Vagina (tissue), 2 donors: ENCODE results near the gene ANO2. TPM values are rescaled to one million over a fixed set of nuclear protein-coding genes. Genes with fewer than 3 reads are reported as not detected.
"Not testable (repeated sequence)": the region's sequence is repeated elsewhere in the genome, so short reads cannot be mapped to it uniquely, and the experiment has no call there.

Experiments
- DNase-seq, 2 donors: peaks; one replicate each; pipeline ENCODE4 v3.0.0-alpha.2; 2017; ENCODE audit errors: extremely low spot score in 2 of 2
- H3K27ac ChIP-seq: fragments of 200-600 bp; sonication (generic); one replicate; pipeline ENCODE4 v1.5.1; 2019
- H3K27me3 ChIP-seq: fragments of 200-600 bp; sonication (generic); one replicate; pipeline ENCODE4 v1.5.1; 2019
- H3K36me3 ChIP-seq, 2 donors: fragments of 200-600 bp; sonication (generic); one replicate each; pipeline ENCODE4 v1.5.1; 2017 to 2019
- H3K4me1 ChIP-seq: fragments of 200-600 bp; sonication (generic); one replicate; pipeline ENCODE4 v1.5.1; 2019
- H3K4me3 ChIP-seq, 2 donors: fragments of 200-600 bp; sonication (generic); 1 replicate in 1 of 2; 2 replicates in 1 of 2; pipeline ENCODE4 v1.5.1; 2016 to 2019
- H3K9me3 ChIP-seq: fragments of 200-600 bp; sonication (generic); one replicate; pipeline ENCODE4 v1.5.1; 2019
- POLR2A ChIP-seq, 2 donors: fragments of 450-650 bp; IDR thresholded peaks; one replicate each; pipeline ENCODE4 v1.6.1; 2017; ENCODE audit warnings: antibody characterized with exemption in 2 of 2, mild to moderate bottlenecking in 2 of 2, moderate library complexity in 2 of 2
- POLR2AphosphoS5 ChIP-seq, 2 donors: sonication (generic); formaldehyde crosslinking; IDR thresholded peaks; one replicate each; pipeline ENCODE4 v1.9.0; 2017; ENCODE audit warnings: antibody characterized with exemption in 2 of 2, mild to moderate bottlenecking in 2 of 2, low read depth in 1 of 2; ENCODE audit not compliant: insufficient read depth in 1 of 2
- intact Hi-C: fragments of 100-400 bp; cut with DNase I; formaldehyde crosslinking; loops from one replicate; pipeline ENCODE4 v1.15.1; 2023
- total RNA-seq: library from RNA; depleted of rRNA; stranded (reverse); fragments of >200 nt; gene quantifications from one replicate; pipeline ENCODE4 v1.2.3, GENCODE V29; 2016
- TF ChIP-seq, protein P1 (sequence below), 3 experiments: fragments of 450-650 bp in 2 of 3; fragments of 200-600 bp in 1 of 3; sonication (generic) in 1 of 3; IDR thresholded peaks; one replicate each; pipeline ENCODE4 v1.5.1; 2017 to 2019; ENCODE audit warnings: antibody characterized with exemption in 3 of 3, mild to moderate bottlenecking in 2 of 3, moderate library complexity in 2 of 3

The ANO2 gene
- total RNA-seq, 1 donor from 2014 or later: 18.7 TPM

GRCh38 chr12:5684989-5685388 lies 260.1 kb downstream of the ANO2 start:
- H3K4me3 ChIP-seq: no peak overlapping the region
- no peaks in the 10 kb centered on the region for H3K36me3 ChIP-seq
- TF ChIP-seq, protein P1, sequence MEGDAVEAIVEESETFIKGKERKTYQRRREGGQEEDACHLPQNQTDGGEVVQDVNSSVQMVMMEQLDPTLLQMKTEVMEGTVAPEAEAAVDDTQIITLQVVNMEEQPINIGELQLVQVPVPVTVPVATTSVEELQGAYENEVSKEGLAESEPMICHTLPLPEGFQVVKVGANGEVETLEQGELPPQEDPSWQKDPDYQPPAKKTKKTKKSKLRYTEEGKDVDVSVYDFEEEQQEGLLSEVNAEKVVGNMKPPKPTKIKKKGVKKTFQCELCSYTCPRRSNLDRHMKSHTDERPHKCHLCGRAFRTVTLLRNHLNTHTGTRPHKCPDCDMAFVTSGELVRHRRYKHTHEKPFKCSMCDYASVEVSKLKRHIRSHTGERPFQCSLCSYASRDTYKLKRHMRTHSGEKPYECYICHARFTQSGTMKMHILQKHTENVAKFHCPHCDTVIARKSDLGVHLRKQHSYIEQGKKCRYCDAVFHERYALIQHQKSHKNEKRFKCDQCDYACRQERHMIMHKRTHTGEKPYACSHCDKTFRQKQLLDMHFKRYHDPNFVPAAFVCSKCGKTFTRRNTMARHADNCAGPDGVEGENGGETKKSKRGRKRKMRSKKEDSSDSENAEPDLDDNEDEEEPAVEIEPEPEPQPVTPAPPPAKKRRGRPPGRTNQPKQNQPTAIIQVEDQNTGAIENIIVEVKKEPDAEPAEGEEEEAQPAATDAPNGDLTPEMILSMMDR (IDR thresholded peaks at IDR 0.05): no peak
- TF ChIP-seq POLR2A (IDR thresholded peaks at IDR 0.05) (no peak), POLR2AphosphoS5 (IDR thresholded peaks at IDR 0.05; ENCODE audit: insufficient read depth in 1 of 2, low read depth in 1 of 2) (no peak)
- intact Hi-C loops: no loop called here
- DNase-seq: no peak
- no peaks in the 10 kb centered on the region for H3K27me3 ChIP-seq
- H3K27ac ChIP-seq: no peak overlapping the region
- no peaks in the 10 kb centered on the region for H3K9me3 ChIP-seq
- no peaks in the 10 kb centered on the region for H3K4me1 ChIP-seq

DNA sequence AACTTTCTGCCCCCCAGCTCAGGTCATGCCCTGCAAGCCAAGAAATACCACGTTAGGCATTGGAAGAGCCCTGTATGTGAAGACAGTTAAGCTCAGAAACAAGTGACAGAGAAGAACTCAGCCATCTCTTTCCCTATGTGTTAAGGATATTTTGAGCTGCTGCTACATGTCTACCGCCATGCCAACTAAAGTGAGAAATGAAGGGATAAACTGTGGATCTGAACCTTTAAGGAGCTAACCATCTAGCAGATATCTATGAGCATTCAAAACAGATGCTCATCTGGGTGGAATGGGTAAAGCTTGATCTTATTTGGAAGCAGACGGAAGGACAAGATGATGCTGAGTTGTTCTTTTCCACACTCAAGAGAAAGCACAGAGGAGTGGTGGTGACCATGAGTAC lies 262.5 kb downstream of the ANO2 start:
- DNase-seq: no peak
- H3K27me3 ChIP-seq: no peaks in the 10 kb centered on the region
- no peak for TF ChIP-seq POLR2AphosphoS5 (IDR thresholded peaks at IDR 0.05; ENCODE audit: insufficient read depth in 1 of 2, low read depth in 1 of 2)
- TF ChIP-seq, protein P1 (IDR thresholded peaks at IDR 0.05): no peak
- no peak for TF ChIP-seq POLR2A (IDR thresholded peaks at IDR 0.05)
- intact Hi-C loops: no loop called here
- no peaks in the 10 kb centered on the region for H3K36me3 ChIP-seq
- H3K9me3 ChIP-seq: no peaks in the 10 kb centered on the region
- no peak overlapping the region for H3K4me3 ChIP-seq
- H3K4me1 ChIP-seq: no peaks in the 10 kb centered on the region
- no peak overlapping the region for H3K27ac ChIP-seq

DNA sequence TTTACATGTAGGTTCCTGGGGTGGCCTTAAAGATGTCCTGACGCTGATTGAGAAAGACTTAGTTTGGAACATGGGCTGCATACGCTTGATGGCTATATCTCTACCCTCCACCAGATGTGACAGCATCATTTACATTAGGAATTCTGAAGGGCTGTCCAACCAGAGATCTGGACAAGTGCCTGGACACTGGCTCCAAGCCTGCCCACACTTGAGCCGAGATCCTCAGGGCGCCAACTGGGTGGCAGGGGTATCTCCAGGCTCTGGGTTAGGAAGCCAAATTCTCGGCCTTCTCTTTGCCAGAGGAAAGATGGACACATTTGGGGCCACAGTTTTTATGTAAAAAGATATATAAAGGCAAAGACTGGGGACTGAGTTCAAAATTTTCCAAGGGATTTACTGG lies 266.9 kb downstream of the ANO2 start:
- Histone ChIP-seq H3K4me3 (no peak overlapping the region), H3K9me3 (no peaks in the 10 kb centered on the region), H3K36me3 (no peaks in the 10 kb centered on the region), H3K27me3 (no peaks in the 10 kb centered on the region), H3K4me1 (no peaks in the 10 kb centered on the region), H3K27ac (no peak overlapping the region)
- intact Hi-C loops: no loop called here
- no peak for TF ChIP-seq POLR2AphosphoS5 (IDR thresholded peaks at IDR 0.05; ENCODE audit: insufficient read depth in 1 of 2, low read depth in 1 of 2)
- TF ChIP-seq, protein P1 (IDR thresholded peaks at IDR 0.05): no peak
- TF ChIP-seq POLR2A (IDR thresholded peaks at IDR 0.05): no peak
- no peak for DNase-seq

DNA sequence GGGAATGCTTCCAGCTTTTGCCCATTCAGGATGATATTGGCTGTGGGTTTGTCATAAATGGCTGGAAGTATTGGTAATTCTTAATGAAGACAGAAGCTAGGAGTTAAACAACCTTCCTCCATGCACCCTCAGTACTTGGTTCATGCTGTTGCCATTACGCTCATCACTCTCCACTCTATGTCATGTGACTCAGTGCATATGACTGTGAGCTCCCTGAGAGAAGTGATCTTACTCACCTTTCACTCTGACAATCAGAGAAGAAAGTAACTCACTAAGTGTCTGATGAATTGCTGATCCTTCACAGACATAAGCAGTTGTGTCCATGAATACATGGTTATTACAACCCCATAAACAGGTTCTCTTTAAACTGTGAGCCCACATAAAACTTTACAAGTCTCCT lies 275.4 kb downstream of the ANO2 start:
- H3K9me3 ChIP-seq, intact Hi-C loops, H3K27ac ChIP-seq, H3K4me1 ChIP-seq, H3K27me3 ChIP-seq, H3K36me3 ChIP-seq, DNase-seq, H3K4me3 ChIP-seq: not testable (repeated sequence)

DNA sequence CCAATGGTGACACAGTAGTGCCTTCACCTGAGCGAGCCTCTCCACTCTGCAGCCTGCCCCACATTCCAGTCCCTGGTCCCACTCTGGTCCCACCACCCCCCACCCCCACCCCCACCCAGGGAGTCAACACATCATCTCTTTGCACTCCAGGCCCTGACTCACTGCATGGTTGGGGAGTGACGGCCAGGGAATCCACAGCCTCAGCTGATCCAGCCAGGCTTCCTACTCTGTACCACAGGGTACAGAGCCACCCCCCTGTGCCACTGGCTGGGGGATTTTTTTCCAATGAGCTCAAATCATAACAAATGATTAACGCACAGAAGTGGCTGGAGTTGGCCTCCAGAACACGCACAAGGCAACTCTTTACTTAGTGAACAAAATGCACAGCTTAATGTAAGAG lies 279.4 kb downstream of the ANO2 start:
- no peak for DNase-seq
- H3K4me1 ChIP-seq: peaks cover 5% of the 10 kb centered on the region
- intact Hi-C loops: no loop called here
- H3K27me3 ChIP-seq: no peaks in the 10 kb centered on the region
- no peaks in the 10 kb centered on the region for H3K9me3 ChIP-seq
- no peaks in the 10 kb centered on the region for H3K36me3 ChIP-seq
- TF ChIP-seq, protein P1 (IDR thresholded peaks at IDR 0.05): no peak
- TF ChIP-seq POLR2AphosphoS5 (IDR thresholded peaks at IDR 0.05; ENCODE audit: insufficient read depth in 1 of 2, low read depth in 1 of 2) (no peak), POLR2A (IDR thresholded peaks at IDR 0.05) (no peak)
- no peak overlapping the region for H3K27ac ChIP-seq
- H3K4me3 ChIP-seq: no peak overlapping the region

DNA sequence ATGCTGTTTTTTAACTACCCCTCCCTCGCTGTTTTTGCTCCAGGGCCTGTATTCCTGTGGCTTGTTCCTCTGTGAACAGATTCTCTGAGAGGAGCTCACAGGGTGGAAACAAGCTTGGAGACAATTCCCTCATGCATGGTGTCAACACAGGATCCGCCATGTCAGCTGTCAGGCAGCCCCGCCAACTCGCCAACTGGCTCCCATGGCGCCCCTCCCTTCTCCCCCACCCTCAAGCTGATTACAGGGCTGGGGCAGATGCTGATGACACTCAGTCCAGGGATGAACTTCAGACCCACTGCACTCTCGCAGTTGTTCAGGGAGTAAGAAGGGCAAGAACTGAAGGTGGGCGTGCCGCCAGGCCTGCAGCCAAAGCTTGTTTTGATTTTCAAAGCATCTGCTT lies 283.2 kb downstream of the ANO2 start:
- peaks cover 5% of the 10 kb centered on the region for H3K4me1 ChIP-seq
- H3K27me3 ChIP-seq: no peaks in the 10 kb centered on the region
- no peaks in the 10 kb centered on the region for H3K36me3 ChIP-seq
- no peak for DNase-seq
- H3K4me3 ChIP-seq: no peak overlapping the region
- H3K27ac ChIP-seq: peak overlapping the region; percentile 44
- intact Hi-C loops: no loop called here
- TF ChIP-seq, protein P1 (IDR thresholded peaks at IDR 0.05): no peak
- TF ChIP-seq POLR2A (IDR thresholded peaks at IDR 0.05): no peak
- TF ChIP-seq POLR2AphosphoS5 (IDR thresholded peaks at IDR 0.05; ENCODE audit: insufficient read depth in 1 of 2, low read depth in 1 of 2): no peak
- no peaks in the 10 kb centered on the region for H3K9me3 ChIP-seq
